ENCODE results near the gene MYLK. TPM values are rescaled to one million over a fixed set of nuclear protein-coding genes. Genes with fewer than 3 reads are reported as not detected.

Gene MYLK
- total and polyA plus RNA-seq, 9 donors, result 50.2 to 645 (median 205) TPM

- no peak for DNase-seq
- no peak for TF ChIP-seq POLR2A (IDR thresholded peaks at IDR 0.05)
- TF ChIP-seq CTCF (IDR thresholded peaks at IDR 0.05), result no peak
- no peak for TF ChIP-seq EP300 (IDR thresholded peaks at IDR 0.05)
- Histone ChIP-seq H3K9me3 (no peaks in the 10 kb centered on the region), H3K4me3 (no peak overlapping the region), H3K27ac (no peak overlapping the region), H3K36me3 (no peaks in the 10 kb centered on the region), H3K27me3 (no peaks in the 10 kb centered on the region), H3K4me1 (ENCODE audit: insufficient read depth) (peaks cover 14% of the 10 kb centered on the region)
- intact Hi-C loops (cut with DNase I), result no loop called here
- 78 to 87% (median 79%) methylated on average over 8 to 10 of the region's 10 CpGs for WGBS, 3 donors
Measured at GRCh38 chr3:123682781-123683504, 201.2 kb downstream of the MYLK start.

GRCh38 chr3:123682302-123682701, 201.8 kb downstream of the MYLK start:
- intact Hi-C loops (cut with DNase I), result no loop called here

GRCh38 chr3:123679712-123680386, 204.3 kb downstream of the MYLK start:
- intact Hi-C loops (cut with DNase I), result no loop called here
- H3K9me3 ChIP-seq, result no peaks in the 10 kb centered on the region
- peak in 3 of 5 donors; percentile 34 to 66 (median 43) for DNase-seq
- no peaks in the 10 kb centered on the region for H3K27me3 ChIP-seq
- H3K27ac ChIP-seq, result no peak overlapping the region
- no peak overlapping the region for H3K4me3 ChIP-seq
- TF ChIP-seq EP300 (IDR thresholded peaks at IDR 0.05) (no peak), CTCF (IDR thresholded peaks at IDR 0.05) (no peak), POLR2A (IDR thresholded peaks at IDR 0.05) (no peak)
- peaks cover 19% of the 10 kb centered on the region for H3K4me1 ChIP-seq (ENCODE audit: insufficient read depth)
- 17 to 27% (median 26%) methylated on average over 8 of the region's 8 CpGs for WGBS, 3 donors
- H3K36me3 ChIP-seq, result no peaks in the 10 kb centered on the region

More at GRCh38 chr3:123682302-123682701, 201.8 kb downstream of the MYLK start:
- Histone ChIP-seq H3K4me3 (no peak overlapping the region), H3K27me3 (no peaks in the 10 kb centered on the region), H3K9me3 (no peaks in the 10 kb centered on the region), H3K4me1 (ENCODE audit: insufficient read depth) (peaks cover 10% of the 10 kb centered on the region), H3K36me3 (no peaks in the 10 kb centered on the region), H3K27ac (no peak overlapping the region)
- DNase-seq, result no peak
- TF ChIP-seq EP300 (IDR thresholded peaks at IDR 0.05), result no peak
- TF ChIP-seq CTCF (IDR thresholded peaks at IDR 0.05), result no peak
- TF ChIP-seq POLR2A (IDR thresholded peaks at IDR 0.05), result no peak
- WGBS, 3 donors, result 95% methylated on average over 6 of the region's 6 CpGs

- peaks cover 19% of the 10 kb centered on the region for H3K4me1 ChIP-seq (ENCODE audit: insufficient read depth)
- peak in 3 of 5 donors; percentile 43 to 52 (median 49) for DNase-seq
Measured at GRCh38 chr3:123678108-123678511, 206.0 kb downstream of the MYLK start.

More at GRCh38 chr3:123678108-123678511, 206.0 kb downstream of the MYLK start:
- intact Hi-C loops (cut with DNase I), result no loop called here
- H3K9me3 ChIP-seq, result no peaks in the 10 kb centered on the region
- TF ChIP-seq CTCF (IDR thresholded peaks at IDR 0.05) (no peak), POLR2A (IDR thresholded peaks at IDR 0.05) (no peak), EP300 (IDR thresholded peaks at IDR 0.05) (no peak)
- no peaks in the 10 kb centered on the region for H3K36me3 ChIP-seq
- H3K27me3 ChIP-seq, result no peaks in the 10 kb centered on the region
- H3K4me3 ChIP-seq, result no peak overlapping the region
- 8 to 12% (median 9%) methylated on average over 8 of the region's 8 CpGs for WGBS, 3 donors
- peak overlapping the region in 1 of 2 donors; percentile 7 for H3K27ac ChIP-seq
